Non-pigmented ciliary epithelial cell (primary cell): Measurements from ENCODE around the gene SNAI1.
"Not testable (repeated sequence)": the region's sequence is repeated elsewhere in the genome, so short reads cannot be mapped to it uniquely, and the experiment has no call there.

Experiments
- DNase-seq: peaks from one replicate; pipeline ENCODE4 v3.0.0-alpha.2; 2010; ENCODE audit warnings: low read depth

Gene SNAI1

GRCh38 chr20:49982346-49983122 lies at the start of gene SNAI1:
Gene SNAI1, plus strand, starts transcription at chr20:49982980. Its CDS starts 80 bp downstream, at chr20:49983060.
- no peak for DNase-seq

- no peak for DNase-seq
Observed at GRCh38 chr20:49935746-49936152, 47.0 kb upstream of the SNAI1 start.

GRCh38 chr20:49936153-49937026 lies 46.4 kb upstream of the SNAI1 start, which contains the start of gene RNF114:
Gene RNF114, plus strand, starts transcription at chr20:49936397. Its CDS starts 16 bp downstream, at chr20:49936413.
- no peak for DNase-seq

GRCh38 chr20:49937027-49937929 lies 45.5 kb upstream of the SNAI1 start:
- DNase-seq: no peak

- DNase-seq: no peak
Observed at GRCh38 chr20:49938173-49939163, 44.3 kb upstream of the SNAI1 start.

GRCh38 chr20:49941456-49941855 lies 41.3 kb upstream of the SNAI1 start:
- no peak for DNase-seq

GRCh38 chr20:49942303-49942702 lies 40.5 kb upstream of the SNAI1 start:
- DNase-seq: no peak

- DNase-seq: no peak
Observed at GRCh38 chr20:49942942-49943341, 39.8 kb upstream of the SNAI1 start.

GRCh38 chr20:49945306-49945700 lies 37.5 kb upstream of the SNAI1 start:
- DNase-seq: no peak

GRCh38 chr20:49945701-49946477 lies 36.9 kb upstream of the SNAI1 start:
- no peak for DNase-seq

GRCh38 chr20:49948178-49948577 lies 34.6 kb upstream of the SNAI1 start:
- no peak for DNase-seq

GRCh38 chr20:49948809-49949507 lies 33.8 kb upstream of the SNAI1 start:
- DNase-seq: peak; percentile 83

GRCh38 chr20:49951151-49951550 lies 31.6 kb upstream of the SNAI1 start:
- no peak for DNase-seq

- DNase-seq: no peak
Observed at GRCh38 chr20:49955167-49955566, 27.6 kb upstream of the SNAI1 start.

GRCh38 chr20:49955830-49956396 lies 26.9 kb upstream of the SNAI1 start:
- DNase-seq: not testable (repeated sequence)

- DNase-seq: no peak
Observed at GRCh38 chr20:49956689-49957088, 26.1 kb upstream of the SNAI1 start.

GRCh38 chr20:49957089-49957938 lies 25.5 kb upstream of the SNAI1 start:
- DNase-seq: not testable (repeated sequence)

GRCh38 chr20:49961413-49961812 lies 21.4 kb upstream of the SNAI1 start:
- no peak for DNase-seq
